WTC11 (cell line): Measurements from ENCODE around the gene FASTKD2.

Source experiments
- CREB1 ChIP-seq: sonication (generic); formaldehyde crosslinking; IDR thresholded peaks from 2 replicates; pipeline ENCODE4 v1.8.0; 2023; ENCODE audit warnings: mild to moderate bottlenecking, missing genetic modification reagents
- CTCF ChIP-seq: fragments of 200-600 bp; IDR thresholded peaks from 2 replicates; pipeline ENCODE4 v1.8.0; 2022; ENCODE audit warnings: antibody characterized with exemption
- ELF4 ChIP-seq: sonication (generic); formaldehyde crosslinking; IDR thresholded peaks from 2 replicates; pipeline ENCODE4 v1.8.1; 2022; ENCODE audit warnings: low read depth, mild to moderate bottlenecking, moderate library complexity, missing genetic modification reagents
- ETV6 ChIP-seq: sonication (generic); formaldehyde crosslinking; IDR thresholded peaks from 2 replicates; pipeline ENCODE4 v1.8.1; 2022; ENCODE audit warnings: mild to moderate bottlenecking, missing genetic modification reagents
- GABPB1 ChIP-seq: sonication (generic); formaldehyde crosslinking; IDR thresholded peaks from 2 replicates; pipeline ENCODE4 v1.8.1; 2023; ENCODE audit warnings: mild to moderate bottlenecking, missing genetic modification reagents
- GRHL2 ChIP-seq: fragments of 250-450 bp; sonication (Bioruptor Pico); IDR thresholded peaks from 2 replicates; pipeline ENCODE4 v1.8.0; 2022; ENCODE audit warnings: mild to moderate bottlenecking, moderate library complexity; ENCODE audit not compliant: insufficient replicate concordance, severe bottlenecking
- NFE2L1 ChIP-seq: sonication (generic); formaldehyde crosslinking; IDR thresholded peaks from 2 replicates; pipeline ENCODE4 v1.8.1; 2023; ENCODE audit warnings: missing genetic modification reagents
- RELA ChIP-seq: sonication (generic); formaldehyde crosslinking; IDR thresholded peaks from 2 replicates; pipeline ENCODE4 v1.8.1; 2022; ENCODE audit warnings: missing genetic modification reagents, mild to moderate bottlenecking, borderline replicate concordance
- RORB ChIP-seq: fragments of 250-450 bp; sonication (Bioruptor Pico); IDR thresholded peaks from 2 replicates; pipeline ENCODE4 v1.9.0; 2021; ENCODE audit warnings: mild to moderate bottlenecking
- USF1 ChIP-seq: sonication (generic); formaldehyde crosslinking; IDR thresholded peaks from 2 replicates; pipeline ENCODE4 v1.8.0; 2022; ENCODE audit warnings: mild to moderate bottlenecking, missing genetic modification reagents
- ZNF121 ChIP-seq: sonication (generic); formaldehyde crosslinking; IDR thresholded peaks from 2 replicates; pipeline ENCODE4 v1.8.0; 2023; ENCODE audit warnings: missing genetic modification reagents
- ZNF138 ChIP-seq: sonication (generic); formaldehyde crosslinking; conservative IDR thresholded peaks from 2 replicates; pipeline ENCODE4 v1.8.1; 2022; ENCODE audit warnings: mild to moderate bottlenecking, moderate library complexity, missing genetic modification reagents
- TF ChIP-seq, protein P1 (sequence below): sonication (generic); formaldehyde crosslinking; IDR thresholded peaks from 2 replicates; pipeline ENCODE4 v1.8.1; 2023; ENCODE audit warnings: mild to moderate bottlenecking, missing genetic modification reagents, moderate library complexity
- TF ChIP-seq, protein P2 (sequence below): sonication (generic); formaldehyde crosslinking; conservative IDR thresholded peaks from 2 replicates; pipeline ENCODE4 v1.8.1; 2023; ENCODE audit warnings: mild to moderate bottlenecking, low read depth, missing genetic modification reagents, moderate library complexity

- TF ChIP-seq CREB1 (no peak), ELF4 (no peak), ZNF121 (CRISPR knock-in tag) (no peak), RELA (CRISPR knock-in tag) (no peak), RORB (no peak), ETV6 (CRISPR knock-in tag) (no peak), NFE2L1 (no peak), CTCF (no peak), USF1 (CRISPR knock-in tag) (no peak), ZNF138 (CRISPR knock-in tag) (no peak), GABPB1 (CRISPR knock-in tag) (no peak), GRHL2 (CRISPR knock-in tag) (no peak)
- TF ChIP-seq, protein P1, sequence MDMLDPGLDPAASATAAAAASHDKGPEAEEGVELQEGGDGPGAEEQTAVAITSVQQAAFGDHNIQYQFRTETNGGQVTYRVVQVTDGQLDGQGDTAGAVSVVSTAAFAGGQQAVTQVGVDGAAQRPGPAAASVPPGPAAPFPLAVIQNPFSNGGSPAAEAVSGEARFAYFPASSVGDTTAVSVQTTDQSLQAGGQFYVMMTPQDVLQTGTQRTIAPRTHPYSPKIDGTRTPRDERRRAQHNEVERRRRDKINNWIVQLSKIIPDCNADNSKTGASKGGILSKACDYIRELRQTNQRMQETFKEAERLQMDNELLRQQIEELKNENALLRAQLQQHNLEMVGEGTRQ = no peak
- TF ChIP-seq, protein P2, sequence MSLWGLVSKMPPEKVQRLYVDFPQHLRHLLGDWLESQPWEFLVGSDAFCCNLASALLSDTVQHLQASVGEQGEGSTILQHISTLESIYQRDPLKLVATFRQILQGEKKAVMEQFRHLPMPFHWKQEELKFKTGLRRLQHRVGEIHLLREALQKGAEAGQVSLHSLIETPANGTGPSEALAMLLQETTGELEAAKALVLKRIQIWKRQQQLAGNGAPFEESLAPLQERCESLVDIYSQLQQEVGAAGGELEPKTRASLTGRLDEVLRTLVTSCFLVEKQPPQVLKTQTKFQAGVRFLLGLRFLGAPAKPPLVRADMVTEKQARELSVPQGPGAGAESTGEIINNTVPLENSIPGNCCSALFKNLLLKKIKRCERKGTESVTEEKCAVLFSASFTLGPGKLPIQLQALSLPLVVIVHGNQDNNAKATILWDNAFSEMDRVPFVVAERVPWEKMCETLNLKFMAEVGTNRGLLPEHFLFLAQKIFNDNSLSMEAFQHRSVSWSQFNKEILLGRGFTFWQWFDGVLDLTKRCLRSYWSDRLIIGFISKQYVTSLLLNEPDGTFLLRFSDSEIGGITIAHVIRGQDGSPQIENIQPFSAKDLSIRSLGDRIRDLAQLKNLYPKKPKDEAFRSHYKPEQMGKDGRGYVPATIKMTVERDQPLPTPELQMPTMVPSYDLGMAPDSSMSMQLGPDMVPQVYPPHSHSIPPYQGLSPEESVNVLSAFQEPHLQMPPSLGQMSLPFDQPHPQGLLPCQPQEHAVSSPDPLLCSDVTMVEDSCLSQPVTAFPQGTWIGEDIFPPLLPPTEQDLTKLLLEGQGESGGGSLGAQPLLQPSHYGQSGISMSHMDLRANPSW = no peak
Measured at GRCh38 chr2:206837775-206838174, 72.4 kb downstream of the FASTKD2 start.
